ENCODE data around the gene FBXL7. TPM values are rescaled to one million over a fixed set of nuclear protein-coding genes. Genes with fewer than 3 reads are reported as not detected.

Gene FBXL7
- total and polyA plus RNA-seq, 2 experiments from 2014 or later, result 4.5 to 15.2 TPM

DNA sequence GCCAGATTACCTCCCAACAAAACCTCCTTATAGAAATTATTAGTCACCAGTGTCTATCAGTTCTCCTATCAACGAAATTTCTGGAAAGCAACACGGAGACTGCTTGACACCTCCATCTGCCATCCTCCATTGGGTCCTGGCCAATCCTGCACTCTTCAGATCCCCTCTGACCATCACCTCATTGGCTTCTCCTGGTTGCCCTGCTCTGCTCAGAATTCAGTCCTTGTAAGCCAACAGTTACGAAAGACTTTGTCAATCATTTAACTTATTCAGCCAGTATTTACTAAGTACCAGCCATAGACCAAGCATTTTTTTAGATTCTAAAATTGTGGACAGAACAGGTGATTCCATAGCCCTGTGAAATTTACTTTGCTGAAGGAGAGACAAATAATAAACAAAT is 451.1 kb downstream of the FBXL7 start:
- Histone ChIP-seq H3K4me1 (ENCODE audit: insufficient read depth) (no peaks in the 10 kb centered on the region), H3F3A (replicated peaks; ENCODE audit: low read depth) (no peaks in the 10 kb centered on the region), H3K27me3 (ENCODE audit: insufficient read depth) (no peaks in the 10 kb centered on the region), H3K27ac (ENCODE audit: low read depth) (no peak overlapping the region), H3K79me2 (replicated peaks; ENCODE audit: insufficient read depth) (no peaks in the 10 kb centered on the region), H2AFZ (no peak overlapping the region), H4K20me1 (replicated peaks; ENCODE audit: insufficient read depth) (no peaks in the 10 kb centered on the region), H3K4me2 (no peak overlapping the region), H3K9me2 (ENCODE audit: insufficient read depth) (no peaks in the 10 kb centered on the region), H3K36me3 (ENCODE audit: insufficient read depth) (no peaks in the 10 kb centered on the region), H3K4me3 (no peak overlapping the region)
- Mint-ChIP-seq H3K9me3 (peaks cover 3% of the 10 kb centered on the region; the same call in 2 of the 3 replicates), H3K27ac (no peak overlapping the region), H3K4me1 (no peaks in the 10 kb centered on the region), H3K27me3 (ENCODE audit: insufficient read depth, low read depth, poor library complexity) (no peaks in the 10 kb centered on the region), H3K36me3 (ENCODE audit: low read depth) (peaks cover 8% of the 10 kb centered on the region), H3K4me3 (no peak overlapping the region)
- DNase-seq (ENCODE audit: low spot score), result no peak
- TF ChIP-seq EZH2phosphoT487 (IDR thresholded peaks at IDR 0.05; ENCODE audit: unreplicated experiment), result no peak
- TF ChIP-seq, protein P1, sequence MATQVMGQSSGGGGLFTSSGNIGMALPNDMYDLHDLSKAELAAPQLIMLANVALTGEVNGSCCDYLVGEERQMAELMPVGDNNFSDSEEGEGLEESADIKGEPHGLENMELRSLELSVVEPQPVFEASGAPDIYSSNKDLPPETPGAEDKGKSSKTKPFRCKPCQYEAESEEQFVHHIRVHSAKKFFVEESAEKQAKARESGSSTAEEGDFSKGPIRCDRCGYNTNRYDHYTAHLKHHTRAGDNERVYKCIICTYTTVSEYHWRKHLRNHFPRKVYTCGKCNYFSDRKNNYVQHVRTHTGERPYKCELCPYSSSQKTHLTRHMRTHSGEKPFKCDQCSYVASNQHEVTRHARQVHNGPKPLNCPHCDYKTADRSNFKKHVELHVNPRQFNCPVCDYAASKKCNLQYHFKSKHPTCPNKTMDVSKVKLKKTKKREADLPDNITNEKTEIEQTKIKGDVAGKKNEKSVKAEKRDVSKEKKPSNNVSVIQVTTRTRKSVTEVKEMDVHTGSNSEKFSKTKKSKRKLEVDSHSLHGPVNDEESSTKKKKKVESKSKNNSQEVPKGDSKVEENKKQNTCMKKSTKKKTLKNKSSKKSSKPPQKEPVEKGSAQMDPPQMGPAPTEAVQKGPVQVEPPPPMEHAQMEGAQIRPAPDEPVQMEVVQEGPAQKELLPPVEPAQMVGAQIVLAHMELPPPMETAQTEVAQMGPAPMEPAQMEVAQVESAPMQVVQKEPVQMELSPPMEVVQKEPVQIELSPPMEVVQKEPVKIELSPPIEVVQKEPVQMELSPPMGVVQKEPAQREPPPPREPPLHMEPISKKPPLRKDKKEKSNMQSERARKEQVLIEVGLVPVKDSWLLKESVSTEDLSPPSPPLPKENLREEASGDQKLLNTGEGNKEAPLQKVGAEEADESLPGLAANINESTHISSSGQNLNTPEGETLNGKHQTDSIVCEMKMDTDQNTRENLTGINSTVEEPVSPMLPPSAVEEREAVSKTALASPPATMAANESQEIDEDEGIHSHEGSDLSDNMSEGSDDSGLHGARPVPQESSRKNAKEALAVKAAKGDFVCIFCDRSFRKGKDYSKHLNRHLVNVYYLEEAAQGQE (IDR thresholded peaks at IDR 0.05; ENCODE audit: unreplicated experiment), result no peak
- TF ChIP-seq, protein P2, sequence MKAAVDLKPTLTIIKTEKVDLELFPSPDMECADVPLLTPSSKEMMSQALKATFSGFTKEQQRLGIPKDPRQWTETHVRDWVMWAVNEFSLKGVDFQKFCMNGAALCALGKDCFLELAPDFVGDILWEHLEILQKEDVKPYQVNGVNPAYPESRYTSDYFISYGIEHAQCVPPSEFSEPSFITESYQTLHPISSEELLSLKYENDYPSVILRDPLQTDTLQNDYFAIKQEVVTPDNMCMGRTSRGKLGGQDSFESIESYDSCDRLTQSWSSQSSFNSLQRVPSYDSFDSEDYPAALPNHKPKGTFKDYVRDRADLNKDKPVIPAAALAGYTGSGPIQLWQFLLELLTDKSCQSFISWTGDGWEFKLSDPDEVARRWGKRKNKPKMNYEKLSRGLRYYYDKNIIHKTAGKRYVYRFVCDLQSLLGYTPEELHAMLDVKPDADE (IDR thresholded peaks at IDR 0.05), result no peak
- TF ChIP-seq NANOG (IDR thresholded peaks at IDR 0.05; ENCODE audit: borderline replicate concordance), result no peak
- no peak for TF ChIP-seq CREB1 (CRISPR knock-in tag; IDR thresholded peaks at IDR 0.05; ENCODE audit: low read depth)
- TF ChIP-seq, protein P3, sequence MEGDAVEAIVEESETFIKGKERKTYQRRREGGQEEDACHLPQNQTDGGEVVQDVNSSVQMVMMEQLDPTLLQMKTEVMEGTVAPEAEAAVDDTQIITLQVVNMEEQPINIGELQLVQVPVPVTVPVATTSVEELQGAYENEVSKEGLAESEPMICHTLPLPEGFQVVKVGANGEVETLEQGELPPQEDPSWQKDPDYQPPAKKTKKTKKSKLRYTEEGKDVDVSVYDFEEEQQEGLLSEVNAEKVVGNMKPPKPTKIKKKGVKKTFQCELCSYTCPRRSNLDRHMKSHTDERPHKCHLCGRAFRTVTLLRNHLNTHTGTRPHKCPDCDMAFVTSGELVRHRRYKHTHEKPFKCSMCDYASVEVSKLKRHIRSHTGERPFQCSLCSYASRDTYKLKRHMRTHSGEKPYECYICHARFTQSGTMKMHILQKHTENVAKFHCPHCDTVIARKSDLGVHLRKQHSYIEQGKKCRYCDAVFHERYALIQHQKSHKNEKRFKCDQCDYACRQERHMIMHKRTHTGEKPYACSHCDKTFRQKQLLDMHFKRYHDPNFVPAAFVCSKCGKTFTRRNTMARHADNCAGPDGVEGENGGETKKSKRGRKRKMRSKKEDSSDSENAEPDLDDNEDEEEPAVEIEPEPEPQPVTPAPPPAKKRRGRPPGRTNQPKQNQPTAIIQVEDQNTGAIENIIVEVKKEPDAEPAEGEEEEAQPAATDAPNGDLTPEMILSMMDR (conservative IDR thresholded peaks at IDR 0.05; ENCODE audit: low read depth in 2 of 2), result no peak
- TF ChIP-seq, protein P4, sequence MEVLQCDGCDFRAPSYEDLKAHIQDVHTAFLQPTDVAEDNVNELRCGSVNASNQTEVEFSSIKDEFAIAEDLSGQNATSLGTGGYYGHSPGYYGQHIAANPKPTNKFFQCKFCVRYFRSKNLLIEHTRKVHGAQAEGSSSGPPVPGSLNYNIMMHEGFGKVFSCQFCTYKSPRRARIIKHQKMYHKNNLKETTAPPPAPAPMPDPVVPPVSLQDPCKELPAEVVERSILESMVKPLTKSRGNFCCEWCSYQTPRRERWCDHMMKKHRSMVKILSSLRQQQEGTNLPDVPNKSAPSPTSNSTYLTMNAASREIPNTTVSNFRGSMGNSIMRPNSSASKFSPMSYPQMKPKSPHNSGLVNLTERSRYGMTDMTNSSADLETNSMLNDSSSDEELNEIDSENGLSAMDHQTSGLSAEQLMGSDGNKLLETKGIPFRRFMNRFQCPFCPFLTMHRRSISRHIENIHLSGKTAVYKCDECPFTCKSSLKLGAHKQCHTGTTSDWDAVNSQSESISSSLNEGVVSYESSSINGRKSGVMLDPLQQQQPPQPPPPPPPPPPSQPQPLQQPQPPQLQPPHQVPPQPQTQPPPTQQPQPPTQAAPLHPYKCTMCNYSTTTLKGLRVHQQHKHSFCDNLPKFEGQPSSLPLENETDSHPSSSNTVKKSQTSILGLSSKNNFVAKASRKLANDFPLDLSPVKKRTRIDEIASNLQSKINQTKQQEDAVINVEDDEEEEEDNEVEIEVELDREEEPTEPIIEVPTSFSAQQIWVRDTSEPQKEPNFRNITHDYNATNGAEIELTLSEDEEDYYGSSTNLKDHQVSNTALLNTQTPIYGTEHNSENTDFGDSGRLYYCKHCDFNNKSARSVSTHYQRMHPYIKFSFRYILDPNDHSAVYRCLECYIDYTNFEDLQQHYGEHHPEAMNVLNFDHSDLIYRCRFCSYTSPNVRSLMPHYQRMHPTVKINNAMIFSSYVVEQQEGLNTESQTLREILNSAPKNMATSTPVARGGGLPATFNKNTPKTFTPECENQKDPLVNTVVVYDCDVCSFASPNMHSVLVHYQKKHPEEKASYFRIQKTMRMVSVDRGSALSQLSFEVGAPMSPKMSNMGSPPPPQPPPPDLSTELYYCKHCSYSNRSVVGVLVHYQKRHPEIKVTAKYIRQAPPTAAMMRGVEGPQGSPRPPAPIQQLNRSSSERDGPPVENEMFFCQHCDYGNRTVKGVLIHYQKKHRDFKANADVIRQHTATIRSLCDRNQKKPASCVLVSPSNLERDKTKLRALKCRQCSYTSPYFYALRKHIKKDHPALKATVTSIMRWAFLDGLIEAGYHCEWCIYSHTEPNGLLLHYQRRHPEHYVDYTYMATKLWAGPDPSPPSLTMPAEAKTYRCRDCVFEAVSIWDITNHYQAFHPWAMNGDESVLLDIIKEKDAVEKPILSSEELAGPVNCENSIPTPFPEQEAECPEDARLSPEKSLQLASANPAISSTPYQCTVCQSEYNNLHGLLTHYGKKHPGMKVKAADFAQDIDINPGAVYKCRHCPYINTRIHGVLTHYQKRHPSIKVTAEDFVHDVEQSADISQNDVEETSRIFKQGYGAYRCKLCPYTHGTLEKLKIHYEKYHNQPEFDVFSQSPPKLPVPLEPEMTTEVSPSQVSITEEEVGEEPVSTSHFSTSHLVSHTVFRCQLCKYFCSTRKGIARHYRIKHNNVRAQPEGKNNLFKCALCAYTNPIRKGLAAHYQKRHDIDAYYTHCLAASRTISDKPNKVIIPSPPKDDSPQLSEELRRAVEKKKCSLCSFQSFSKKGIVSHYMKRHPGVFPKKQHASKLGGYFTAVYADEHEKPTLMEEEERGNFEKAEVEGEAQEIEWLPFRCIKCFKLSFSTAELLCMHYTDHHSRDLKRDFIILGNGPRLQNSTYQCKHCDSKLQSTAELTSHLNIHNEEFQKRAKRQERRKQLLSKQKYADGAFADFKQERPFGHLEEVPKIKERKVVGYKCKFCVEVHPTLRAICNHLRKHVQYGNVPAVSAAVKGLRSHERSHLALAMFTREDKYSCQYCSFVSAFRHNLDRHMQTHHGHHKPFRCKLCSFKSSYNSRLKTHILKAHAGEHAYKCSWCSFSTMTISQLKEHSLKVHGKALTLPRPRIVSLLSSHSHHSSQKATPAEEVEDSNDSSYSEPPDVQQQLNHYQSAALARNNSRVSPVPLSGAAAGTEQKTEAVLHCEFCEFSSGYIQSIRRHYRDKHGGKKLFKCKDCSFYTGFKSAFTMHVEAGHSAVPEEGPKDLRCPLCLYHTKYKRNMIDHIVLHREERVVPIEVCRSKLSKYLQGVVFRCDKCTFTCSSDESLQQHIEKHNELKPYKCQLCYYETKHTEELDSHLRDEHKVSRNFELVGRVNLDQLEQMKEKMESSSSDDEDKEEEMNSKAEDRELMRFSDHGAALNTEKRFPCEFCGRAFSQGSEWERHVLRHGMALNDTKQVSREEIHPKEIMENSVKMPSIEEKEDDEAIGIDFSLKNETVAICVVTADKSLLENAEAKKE (CRISPR knock-in tag; IDR thresholded peaks at IDR 0.05), result no peak
- TF ChIP-seq POLR2AphosphoS5 (IDR thresholded peaks at IDR 0.05; ENCODE audit: low read depth), result no peak
- no peak for TF ChIP-seq EZH2 (IDR thresholded peaks at IDR 0.05; ENCODE audit: low read depth, unreplicated experiment)
- TF ChIP-seq STAT1 (IDR thresholded peaks at IDR 0.05; ENCODE audit: unreplicated experiment), result no peak
- no peak for TF ChIP-seq ZNF114 (CRISPR knock-in tag; IDR thresholded peaks at IDR 0.05)
- TF ChIP-seq JUNB (IDR thresholded peaks at IDR 0.05; ENCODE audit: unreplicated experiment), result no peak
- TF ChIP-seq ZNF331 (CRISPR knock-in tag; IDR thresholded peaks at IDR 0.05; ENCODE audit: low read depth), result no peak
- no peak for ATAC-seq
